Measurements from ENCODE around the gene TMEM170B. TPM values are rescaled to one million over a fixed set of nuclear protein-coding genes. Genes with fewer than 3 reads are reported as not detected.

The TMEM170B gene
- total RNA-seq, 1 experiment from 2014 or later: 3.5 TPM

DNA sequence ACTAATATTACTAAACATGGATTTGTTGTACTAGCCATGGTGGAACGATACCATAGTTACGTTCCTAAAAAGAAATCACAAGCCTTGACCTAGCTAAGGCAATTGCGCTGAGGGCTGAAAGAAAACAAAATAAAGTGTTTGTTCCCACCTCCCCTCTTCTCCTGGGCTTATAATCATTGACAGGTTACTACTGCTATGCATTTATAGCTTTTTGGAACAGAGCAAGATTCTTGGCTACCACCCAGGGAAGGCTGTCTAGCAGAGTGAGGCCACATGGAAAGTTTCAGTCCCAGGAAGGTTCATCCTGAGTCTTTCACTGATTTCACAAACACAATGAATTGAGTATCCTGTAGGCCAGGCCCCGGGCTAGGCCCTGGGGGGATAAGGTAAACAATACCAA is 84.6 kb downstream of the TMEM170B start:
- H3K4me1 Mint-ChIP-seq: no peaks in the 10 kb centered on the region
- no peak overlapping the region for H3K27ac Mint-ChIP-seq
- H3K9me3 Mint-ChIP-seq: peaks cover 12% of the 10 kb centered on the region
- no peak for ATAC-seq
- H3K27me3 Mint-ChIP-seq (ENCODE audit: low read depth): no peaks in the 10 kb centered on the region
- no peak overlapping the region for H3K4me3 Mint-ChIP-seq
- POLR2A ChIA-PET: no interaction called here
- DNase-seq (ENCODE audit: low spot score): no peak
- H3K36me3 Mint-ChIP-seq: peaks cover 7% of the 10 kb centered on the region
- CTCF ChIA-PET: no interaction called here
- TF ChIP-seq NFATC4 (CRISPR knock-in tag; IDR thresholded peaks at IDR 0.05) (no peak), JUN (CRISPR knock-in tag; IDR thresholded peaks at IDR 0.05) (no peak)
- TF ChIP-seq, protein P1, sequence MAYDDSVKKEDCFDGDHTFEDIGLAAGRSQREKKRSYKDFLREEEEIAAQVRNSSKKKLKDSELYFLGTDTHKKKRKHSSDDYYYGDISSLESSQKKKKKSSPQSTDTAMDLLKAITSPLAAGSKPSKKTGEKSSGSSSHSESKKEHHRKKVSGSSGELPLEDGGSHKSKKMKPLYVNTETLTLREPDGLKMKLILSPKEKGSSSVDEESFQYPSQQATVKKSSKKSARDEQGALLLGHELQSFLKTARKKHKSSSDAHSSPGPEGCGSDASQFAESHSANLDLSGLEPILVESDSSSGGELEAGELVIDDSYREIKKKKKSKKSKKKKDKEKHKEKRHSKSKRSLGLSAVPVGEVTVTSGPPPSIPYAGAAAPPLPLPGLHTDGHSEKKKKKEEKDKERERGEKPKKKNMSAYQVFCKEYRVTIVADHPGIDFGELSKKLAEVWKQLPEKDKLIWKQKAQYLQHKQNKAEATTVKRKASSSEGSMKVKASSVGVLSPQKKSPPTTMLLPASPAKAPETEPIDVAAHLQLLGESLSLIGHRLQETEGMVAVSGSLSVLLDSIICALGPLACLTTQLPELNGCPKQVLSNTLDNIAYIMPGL (CRISPR knock-in tag; IDR thresholded peaks at IDR 0.05): no peak

DNA sequence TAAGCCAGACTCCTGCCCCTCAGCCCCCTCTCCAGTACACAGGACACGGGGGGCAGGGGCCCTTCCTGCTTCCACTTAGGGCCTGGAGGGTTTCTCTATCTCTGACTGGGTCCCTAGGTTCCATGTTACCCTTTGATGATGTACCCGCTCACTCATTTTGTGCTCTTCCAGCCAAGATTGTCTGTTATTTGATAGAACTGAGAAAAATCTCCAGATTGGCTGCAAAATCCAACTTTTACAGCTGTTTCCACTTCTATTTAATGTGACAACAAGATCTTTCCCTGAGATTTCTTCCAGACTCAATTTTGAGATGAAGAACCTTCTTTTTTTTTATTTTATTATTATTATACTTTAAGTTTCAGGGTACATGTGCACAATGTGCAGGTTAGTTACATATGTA is 85.7 kb downstream of the TMEM170B start:
- no peak overlapping the region for H3K27ac Mint-ChIP-seq
- ChIA-PET CTCF (no interaction called here), POLR2A (no interaction called here)
- H3K4me3 Mint-ChIP-seq: no peak overlapping the region
- no peaks in the 10 kb centered on the region for H3K27me3 Mint-ChIP-seq (ENCODE audit: low read depth)
- H3K36me3 Mint-ChIP-seq: peaks cover 7% of the 10 kb centered on the region
- TF ChIP-seq, protein P2, sequence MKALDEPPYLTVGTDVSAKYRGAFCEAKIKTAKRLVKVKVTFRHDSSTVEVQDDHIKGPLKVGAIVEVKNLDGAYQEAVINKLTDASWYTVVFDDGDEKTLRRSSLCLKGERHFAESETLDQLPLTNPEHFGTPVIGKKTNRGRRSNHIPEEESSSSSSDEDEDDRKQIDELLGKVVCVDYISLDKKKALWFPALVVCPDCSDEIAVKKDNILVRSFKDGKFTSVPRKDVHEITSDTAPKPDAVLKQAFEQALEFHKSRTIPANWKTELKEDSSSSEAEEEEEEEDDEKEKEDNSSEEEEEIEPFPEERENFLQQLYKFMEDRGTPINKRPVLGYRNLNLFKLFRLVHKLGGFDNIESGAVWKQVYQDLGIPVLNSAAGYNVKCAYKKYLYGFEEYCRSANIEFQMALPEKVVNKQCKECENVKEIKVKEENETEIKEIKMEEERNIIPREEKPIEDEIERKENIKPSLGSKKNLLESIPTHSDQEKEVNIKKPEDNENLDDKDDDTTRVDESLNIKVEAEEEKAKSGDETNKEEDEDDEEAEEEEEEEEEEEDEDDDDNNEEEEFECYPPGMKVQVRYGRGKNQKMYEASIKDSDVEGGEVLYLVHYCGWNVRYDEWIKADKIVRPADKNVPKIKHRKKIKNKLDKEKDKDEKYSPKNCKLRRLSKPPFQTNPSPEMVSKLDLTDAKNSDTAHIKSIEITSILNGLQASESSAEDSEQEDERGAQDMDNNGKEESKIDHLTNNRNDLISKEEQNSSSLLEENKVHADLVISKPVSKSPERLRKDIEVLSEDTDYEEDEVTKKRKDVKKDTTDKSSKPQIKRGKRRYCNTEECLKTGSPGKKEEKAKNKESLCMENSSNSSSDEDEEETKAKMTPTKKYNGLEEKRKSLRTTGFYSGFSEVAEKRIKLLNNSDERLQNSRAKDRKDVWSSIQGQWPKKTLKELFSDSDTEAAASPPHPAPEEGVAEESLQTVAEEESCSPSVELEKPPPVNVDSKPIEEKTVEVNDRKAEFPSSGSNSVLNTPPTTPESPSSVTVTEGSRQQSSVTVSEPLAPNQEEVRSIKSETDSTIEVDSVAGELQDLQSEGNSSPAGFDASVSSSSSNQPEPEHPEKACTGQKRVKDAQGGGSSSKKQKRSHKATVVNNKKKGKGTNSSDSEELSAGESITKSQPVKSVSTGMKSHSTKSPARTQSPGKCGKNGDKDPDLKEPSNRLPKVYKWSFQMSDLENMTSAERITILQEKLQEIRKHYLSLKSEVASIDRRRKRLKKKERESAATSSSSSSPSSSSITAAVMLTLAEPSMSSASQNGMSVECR (CRISPR knock-in tag; IDR thresholded peaks at IDR 0.05; ENCODE audit: borderline replicate concordance): no peak
- TF ChIP-seq, protein P1 (CRISPR knock-in tag; IDR thresholded peaks at IDR 0.05): no peak
- TF ChIP-seq ZNF121 (CRISPR knock-in tag; IDR thresholded peaks at IDR 0.05): no peak
- no peak for TF ChIP-seq RELA (CRISPR knock-in tag; IDR thresholded peaks at IDR 0.05; ENCODE audit: borderline replicate concordance)
- no peak for TF ChIP-seq NFE2L1 (CRISPR knock-in tag; IDR thresholded peaks at IDR 0.05)
- TF ChIP-seq, protein P3, sequence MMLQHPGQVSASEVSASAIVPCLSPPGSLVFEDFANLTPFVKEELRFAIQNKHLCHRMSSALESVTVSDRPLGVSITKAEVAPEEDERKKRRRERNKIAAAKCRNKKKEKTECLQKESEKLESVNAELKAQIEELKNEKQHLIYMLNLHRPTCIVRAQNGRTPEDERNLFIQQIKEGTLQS (CRISPR knock-in tag; conservative IDR thresholded peaks at IDR 0.05): no peak
- no peak for TF ChIP-seq ELF4 (CRISPR knock-in tag; IDR thresholded peaks at IDR 0.05; ENCODE audit: low read depth)
- TF ChIP-seq, protein P4, sequence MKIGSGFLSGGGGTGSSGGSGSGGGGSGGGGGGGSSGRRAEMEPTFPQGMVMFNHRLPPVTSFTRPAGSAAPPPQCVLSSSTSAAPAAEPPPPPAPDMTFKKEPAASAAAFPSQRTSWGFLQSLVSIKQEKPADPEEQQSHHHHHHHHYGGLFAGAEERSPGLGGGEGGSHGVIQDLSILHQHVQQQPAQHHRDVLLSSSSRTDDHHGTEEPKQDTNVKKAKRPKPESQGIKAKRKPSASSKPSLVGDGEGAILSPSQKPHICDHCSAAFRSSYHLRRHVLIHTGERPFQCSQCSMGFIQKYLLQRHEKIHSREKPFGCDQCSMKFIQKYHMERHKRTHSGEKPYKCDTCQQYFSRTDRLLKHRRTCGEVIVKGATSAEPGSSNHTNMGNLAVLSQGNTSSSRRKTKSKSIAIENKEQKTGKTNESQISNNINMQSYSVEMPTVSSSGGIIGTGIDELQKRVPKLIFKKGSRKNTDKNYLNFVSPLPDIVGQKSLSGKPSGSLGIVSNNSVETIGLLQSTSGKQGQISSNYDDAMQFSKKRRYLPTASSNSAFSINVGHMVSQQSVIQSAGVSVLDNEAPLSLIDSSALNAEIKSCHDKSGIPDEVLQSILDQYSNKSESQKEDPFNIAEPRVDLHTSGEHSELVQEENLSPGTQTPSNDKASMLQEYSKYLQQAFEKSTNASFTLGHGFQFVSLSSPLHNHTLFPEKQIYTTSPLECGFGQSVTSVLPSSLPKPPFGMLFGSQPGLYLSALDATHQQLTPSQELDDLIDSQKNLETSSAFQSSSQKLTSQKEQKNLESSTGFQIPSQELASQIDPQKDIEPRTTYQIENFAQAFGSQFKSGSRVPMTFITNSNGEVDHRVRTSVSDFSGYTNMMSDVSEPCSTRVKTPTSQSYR (CRISPR knock-in tag; IDR thresholded peaks at IDR 0.05): no peak
- DNase-seq (ENCODE audit: low spot score) (no peak), ATAC-seq (no peak)
- H3K9me3 Mint-ChIP-seq: peaks cover 12% of the 10 kb centered on the region
- no peaks in the 10 kb centered on the region for H3K4me1 Mint-ChIP-seq

DNA sequence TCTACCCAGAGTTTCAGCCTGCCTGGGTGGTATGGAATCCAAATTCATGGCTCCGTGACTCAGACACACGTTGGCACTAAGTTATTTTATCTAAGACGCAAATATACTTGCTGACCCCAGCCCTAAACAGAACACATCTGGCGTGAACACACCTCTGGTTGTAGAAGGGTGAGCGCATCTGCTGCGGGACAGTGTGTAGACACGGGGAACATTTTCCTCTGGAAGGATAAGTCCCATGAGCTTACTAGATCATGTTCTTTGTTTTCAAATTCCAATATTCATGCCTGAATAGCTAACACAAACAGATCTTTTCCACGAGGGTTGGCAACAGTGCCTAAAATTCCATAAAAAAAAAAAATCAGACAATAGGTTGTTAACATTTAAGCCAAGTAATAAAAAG is 87.8 kb downstream of the TMEM170B start:
- CTCF ChIA-PET: no interaction called here
- TF ChIP-seq, protein P5, sequence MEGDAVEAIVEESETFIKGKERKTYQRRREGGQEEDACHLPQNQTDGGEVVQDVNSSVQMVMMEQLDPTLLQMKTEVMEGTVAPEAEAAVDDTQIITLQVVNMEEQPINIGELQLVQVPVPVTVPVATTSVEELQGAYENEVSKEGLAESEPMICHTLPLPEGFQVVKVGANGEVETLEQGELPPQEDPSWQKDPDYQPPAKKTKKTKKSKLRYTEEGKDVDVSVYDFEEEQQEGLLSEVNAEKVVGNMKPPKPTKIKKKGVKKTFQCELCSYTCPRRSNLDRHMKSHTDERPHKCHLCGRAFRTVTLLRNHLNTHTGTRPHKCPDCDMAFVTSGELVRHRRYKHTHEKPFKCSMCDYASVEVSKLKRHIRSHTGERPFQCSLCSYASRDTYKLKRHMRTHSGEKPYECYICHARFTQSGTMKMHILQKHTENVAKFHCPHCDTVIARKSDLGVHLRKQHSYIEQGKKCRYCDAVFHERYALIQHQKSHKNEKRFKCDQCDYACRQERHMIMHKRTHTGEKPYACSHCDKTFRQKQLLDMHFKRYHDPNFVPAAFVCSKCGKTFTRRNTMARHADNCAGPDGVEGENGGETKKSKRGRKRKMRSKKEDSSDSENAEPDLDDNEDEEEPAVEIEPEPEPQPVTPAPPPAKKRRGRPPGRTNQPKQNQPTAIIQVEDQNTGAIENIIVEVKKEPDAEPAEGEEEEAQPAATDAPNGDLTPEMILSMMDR (IDR thresholded peaks at IDR 0.05): no peak
- TF ChIP-seq, protein P6, sequence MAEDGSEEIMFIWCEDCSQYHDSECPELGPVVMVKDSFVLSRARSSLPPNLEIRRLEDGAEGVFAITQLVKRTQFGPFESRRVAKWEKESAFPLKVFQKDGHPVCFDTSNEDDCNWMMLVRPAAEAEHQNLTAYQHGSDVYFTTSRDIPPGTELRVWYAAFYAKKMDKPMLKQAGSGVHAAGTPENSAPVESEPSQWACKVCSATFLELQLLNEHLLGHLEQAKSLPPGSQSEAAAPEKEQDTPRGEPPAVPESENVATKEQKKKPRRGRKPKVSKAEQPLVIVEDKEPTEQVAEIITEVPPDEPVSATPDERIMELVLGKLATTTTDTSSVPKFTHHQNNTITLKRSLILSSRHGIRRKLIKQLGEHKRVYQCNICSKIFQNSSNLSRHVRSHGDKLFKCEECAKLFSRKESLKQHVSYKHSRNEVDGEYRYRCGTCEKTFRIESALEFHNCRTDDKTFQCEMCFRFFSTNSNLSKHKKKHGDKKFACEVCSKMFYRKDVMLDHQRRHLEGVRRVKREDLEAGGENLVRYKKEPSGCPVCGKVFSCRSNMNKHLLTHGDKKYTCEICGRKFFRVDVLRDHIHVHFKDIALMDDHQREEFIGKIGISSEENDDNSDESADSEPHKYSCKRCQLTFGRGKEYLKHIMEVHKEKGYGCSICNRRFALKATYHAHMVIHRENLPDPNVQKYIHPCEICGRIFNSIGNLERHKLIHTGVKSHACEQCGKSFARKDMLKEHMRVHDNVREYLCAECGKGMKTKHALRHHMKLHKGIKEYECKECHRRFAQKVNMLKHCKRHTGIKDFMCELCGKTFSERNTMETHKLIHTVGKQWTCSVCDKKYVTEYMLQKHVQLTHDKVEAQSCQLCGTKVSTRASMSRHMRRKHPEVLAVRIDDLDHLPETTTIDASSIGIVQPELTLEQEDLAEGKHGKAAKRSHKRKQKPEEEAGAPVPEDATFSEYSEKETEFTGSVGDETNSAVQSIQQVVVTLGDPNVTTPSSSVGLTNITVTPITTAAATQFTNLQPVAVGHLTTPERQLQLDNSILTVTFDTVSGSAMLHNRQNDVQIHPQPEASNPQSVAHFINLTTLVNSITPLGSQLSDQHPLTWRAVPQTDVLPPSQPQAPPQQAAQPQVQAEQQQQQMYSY (CRISPR knock-in tag; IDR thresholded peaks at IDR 0.05): no peak
- TF ChIP-seq, protein P7, sequence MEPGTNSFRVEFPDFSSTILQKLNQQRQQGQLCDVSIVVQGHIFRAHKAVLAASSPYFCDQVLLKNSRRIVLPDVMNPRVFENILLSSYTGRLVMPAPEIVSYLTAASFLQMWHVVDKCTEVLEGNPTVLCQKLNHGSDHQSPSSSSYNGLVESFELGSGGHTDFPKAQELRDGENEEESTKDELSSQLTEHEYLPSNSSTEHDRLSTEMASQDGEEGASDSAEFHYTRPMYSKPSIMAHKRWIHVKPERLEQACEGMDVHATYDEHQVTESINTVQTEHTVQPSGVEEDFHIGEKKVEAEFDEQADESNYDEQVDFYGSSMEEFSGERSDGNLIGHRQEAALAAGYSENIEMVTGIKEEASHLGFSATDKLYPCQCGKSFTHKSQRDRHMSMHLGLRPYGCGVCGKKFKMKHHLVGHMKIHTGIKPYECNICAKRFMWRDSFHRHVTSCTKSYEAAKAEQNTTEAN (CRISPR knock-in tag; IDR thresholded peaks at IDR 0.05): no peak
- no peak for TF ChIP-seq RELA (CRISPR knock-in tag; IDR thresholded peaks at IDR 0.05; ENCODE audit: borderline replicate concordance)

More for the DNA sequence above, 87.8 kb downstream of the TMEM170B start:
- Mint-ChIP-seq H3K27me3 (ENCODE audit: low read depth) (no peaks in the 10 kb centered on the region), H3K4me3 (no peak overlapping the region), H3K36me3 (peaks cover 7% of the 10 kb centered on the region), H3K4me1 (no peaks in the 10 kb centered on the region), H3K9me3 (peaks cover 12% of the 10 kb centered on the region), H3K27ac (no peak overlapping the region)
- POLR2A ChIA-PET: no interaction called here
- DNase-seq (ENCODE audit: low spot score): no peak
- ATAC-seq: no peak
